GM12865 (cell line): ENCODE data around the gene RPUSD3.

ENCODE experiments used
- DNase-seq: peaks from one replicate; pipeline ENCODE4 v3.0.0; 2010; ENCODE audit warnings: low read depth
- H3K4me3 ChIP-seq: 2 replicates; pipeline ENCODE4 v1.5.1; 2011; ENCODE audit warnings: mild to moderate bottlenecking, low read depth, low read length, control low read depth
- CTCF ChIP-seq: IDR thresholded peaks from 2 replicates; pipeline ENCODE4 v1.5.1; 2011; ENCODE audit warnings: low read length, control low read depth, low read depth, inconsistent platforms; ENCODE audit not compliant: insufficient read depth; ENCODE audit errors: missing control alignments

Gene RPUSD3

GRCh38 chr3:9791790-9792404 is 51.9 kb downstream of the RPUSD3 start:
- H3K4me3 ChIP-seq: peak overlapping the region; percentile 86
- no peak for DNase-seq

GRCh38 chr3:9791127-9791526 is 52.7 kb downstream of the RPUSD3 start:
- no peak for TF ChIP-seq CTCF
- H3K4me3 ChIP-seq: peak overlapping the region; percentile 86
- no peak for DNase-seq

More at GRCh38 chr3:9791790-9792404, 51.9 kb downstream of the RPUSD3 start:
- no peak for TF ChIP-seq CTCF
